Thoracic aorta (tissue), 2 donors: ENCODE results near the gene ASCC2. TPM values are rescaled to one million over a fixed set of nuclear protein-coding genes. Genes with fewer than 3 reads are reported as not detected.

ENCODE experiments used
- ATAC-seq: fragments of 150-250 bp; one replicate; pipeline ENCODE4 v1.8.0; 2017; ENCODE audit warnings: low read depth; ENCODE audit not compliant: insufficient number of reproducible peaks, low FRiP score
- DNase-seq: peaks from one replicate; pipeline ENCODE4 v3.0.0-alpha.2; 2020; ENCODE audit warnings: low spot score
- H3K27ac ChIP-seq, 2 donors: fragments of 200-600 bp; sonication (generic); 1 replicate in 1 of 2; 2 replicates in 1 of 2; pipeline ENCODE4 v1.5.1; 2016; ENCODE audit warnings: mild to moderate bottlenecking in 2 of 2, moderate library complexity in 2 of 2
- H3K27me3 ChIP-seq: fragments of 200-600 bp; sonication (generic); replicated peaks from 2 replicates; pipeline ENCODE4 v1.6.0; 2016; ENCODE audit warnings: mild to moderate bottlenecking; ENCODE audit not compliant: insufficient read depth
- H3K36me3 ChIP-seq: fragments of 200-600 bp; sonication (generic); one replicate; pipeline ENCODE4 v1.5.1; 2016
- H3K4me1 ChIP-seq, 2 donors: fragments of 200-600 bp; sonication (generic); 1 replicate in 1 of 2; 2 replicates in 1 of 2; pipeline versions ENCODE4 v1.5.1 to v1.6.0; 2016; ENCODE audit warnings: low read depth in 2 of 2, mild to moderate bottlenecking in 1 of 2; ENCODE audit not compliant: control insufficient read depth in 1 of 2
- H3K4me3 ChIP-seq: fragments of 200-600 bp; sonication (generic); 2 replicates; pipeline ENCODE4 v1.5.1; 2016; ENCODE audit warnings: mild to moderate bottlenecking
- H3K9me3 ChIP-seq: fragments of 200-600 bp; sonication (generic); 2 replicates; pipeline ENCODE4 v1.5.1; 2016
- CTCF ChIP-seq: fragments of 200-600 bp; sonication (generic); IDR thresholded peaks from one replicate; pipeline ENCODE4 v1.5.1; 2019; ENCODE audit warnings: antibody characterized with exemption
- total RNA-seq, 2 donors: library from RNA; depleted of rRNA; stranded (reverse); fragments of >200 nt; gene quantifications; one replicate each; pipeline versions ENCODE4 v1.1.0 to v1.2.3, GENCODE V29; 2016

ASCC2 gene
- total RNA-seq, 2 donors from 2014 or later = 31.0 to 41.8 TPM

- Histone ChIP-seq H3K4me1 (no peaks in the 10 kb centered on the region), H3K36me3 (peaks cover 52% of the 10 kb centered on the region), H3K9me3 (no peaks in the 10 kb centered on the region), H3K27me3 (no peaks in the 10 kb centered on the region), H3K27ac (no peak overlapping the region), H3K4me3 (no peak overlapping the region)
- no peak for DNase-seq
- no peak for TF ChIP-seq CTCF
- ATAC-seq = no peak
Measured at GRCh38 chr22:29815580-29815979, 22.5 kb downstream of the ASCC2 start.

GRCh38 chr22:29814003-29814402 is 24.1 kb downstream of the ASCC2 start:
- H3K27ac ChIP-seq = no peak overlapping the region
- no peak overlapping the region for H3K4me3 ChIP-seq
- ATAC-seq = no peak
- H3K4me1 ChIP-seq = no peaks in the 10 kb centered on the region
- no peaks in the 10 kb centered on the region for H3K27me3 ChIP-seq
- H3K9me3 ChIP-seq = no peaks in the 10 kb centered on the region
- no peak for DNase-seq
- peaks cover 47% of the 10 kb centered on the region for H3K36me3 ChIP-seq
- no peak for TF ChIP-seq CTCF

- TF ChIP-seq CTCF = no peak
- ATAC-seq = no peak
- Histone ChIP-seq H3K9me3 (no peaks in the 10 kb centered on the region), H3K27ac (no peak overlapping the region), H3K4me3 (no peak overlapping the region), H3K4me1 (no peaks in the 10 kb centered on the region), H3K27me3 (no peaks in the 10 kb centered on the region), H3K36me3 (peaks cover 44% of the 10 kb centered on the region)
- DNase-seq = no peak
Measured at GRCh38 chr22:29813563-29813962, 24.5 kb downstream of the ASCC2 start.

- no peaks in the 10 kb centered on the region for H3K9me3 ChIP-seq
- H3K36me3 ChIP-seq = peaks cover 43% of the 10 kb centered on the region
- no peak for ATAC-seq
- H3K27me3 ChIP-seq = no peaks in the 10 kb centered on the region
- H3K27ac ChIP-seq = no peak overlapping the region
- TF ChIP-seq CTCF = no peak
- H3K4me3 ChIP-seq = no peak overlapping the region
- H3K4me1 ChIP-seq = no peaks in the 10 kb centered on the region
- no peak for DNase-seq
Measured at GRCh38 chr22:29813126-29813525, 24.9 kb downstream of the ASCC2 start.

- H3K27ac ChIP-seq = no peak overlapping the region
- H3K9me3 ChIP-seq = no peaks in the 10 kb centered on the region
- H3K27me3 ChIP-seq = no peaks in the 10 kb centered on the region
- no peak for DNase-seq
- no peak for ATAC-seq
- no peaks in the 10 kb centered on the region for H3K4me1 ChIP-seq
- peaks cover 50% of the 10 kb centered on the region for H3K36me3 ChIP-seq
- no peak overlapping the region for H3K4me3 ChIP-seq
- TF ChIP-seq CTCF = no peak
Measured at GRCh38 chr22:29811377-29811776, 26.7 kb downstream of the ASCC2 start.
